DMS114 treated with DMSO at 0.1 percent for 48 hours (cell line): ENCODE measurements around the gene PRICKLE2.

Source experiments
- DNase-seq: peaks from one replicate; lab custom pipeline; 2025; ENCODE audit not compliant: unreplicated experiment; lab: John Stamatoyannopoulos, UW

Gene PRICKLE2

GRCh38 chr3:64251019-64251418 is 25.8 kb upstream of the PRICKLE2 start:
- no peak for DNase-seq

GRCh38 chr3:64247991-64248646 is 22.9 kb upstream of the PRICKLE2 start:
- DNase-seq: no peak

GRCh38 chr3:64244011-64244942 is 19.0 kb upstream of the PRICKLE2 start:
- no peak for DNase-seq

- DNase-seq: no peak
Observed at GRCh38 chr3:64242435-64242834, 17.2 kb upstream of the PRICKLE2 start.

GRCh38 chr3:64240959-64241358 is 15.7 kb upstream of the PRICKLE2 start:
- no peak for DNase-seq

GRCh38 chr3:64240396-64240795 is 15.1 kb upstream of the PRICKLE2 start:
- DNase-seq: no peak

- no peak for DNase-seq
Observed at GRCh38 chr3:64239841-64240240, 14.6 kb upstream of the PRICKLE2 start.

GRCh38 chr3:64238971-64239667 is 13.9 kb upstream of the PRICKLE2 start:
- no peak for DNase-seq

GRCh38 chr3:64237083-64237482 is 11.8 kb upstream of the PRICKLE2 start:
- DNase-seq: no peak

- no peak for DNase-seq
Observed at GRCh38 chr3:64235605-64236004, 10.3 kb upstream of the PRICKLE2 start.

- DNase-seq: no peak
Observed at GRCh38 chr3:64234571-64234970, 9.3 kb upstream of the PRICKLE2 start.

- DNase-seq: no peak
Observed at GRCh38 chr3:64232821-64233220, 7.6 kb upstream of the PRICKLE2 start.

- no peak for DNase-seq
Observed at GRCh38 chr3:64229903-64230302, 4.6 kb upstream of the PRICKLE2 start.

GRCh38 chr3:64228110-64228509 is 2.8 kb upstream of the PRICKLE2 start:
- DNase-seq: no peak

GRCh38 chr3:64226730-64227129 is 1.5 kb upstream of the PRICKLE2 start:
- DNase-seq: no peak

- DNase-seq: no peak
Observed at GRCh38 chr3:64225695-64226499, 631 bp upstream of the PRICKLE2 start.

- no peak for DNase-seq
Observed at GRCh38 chr3:64223791-64224745, 1.2 kb downstream of the PRICKLE2 start.

GRCh38 chr3:64222501-64223111 is 2.7 kb downstream of the PRICKLE2 start:
- no peak for DNase-seq

- DNase-seq: no peak
Observed at GRCh38 chr3:64221571-64222257, 3.6 kb downstream of the PRICKLE2 start.
